Esophagus muscularis mucosa (tissue), 3 donors: ENCODE results near the gene DNAJC6.

Source experiments
- CTCF ChIP-seq, 3 experiments: fragments of 200-600 bp in 2 of 3; fragments of 450-650 bp in 1 of 3; sonication (generic) in 2 of 3; IDR thresholded peaks; one replicate each; pipeline ENCODE4 v1.5.1; 2017 to 2019; ENCODE audit warnings: antibody characterized with exemption in 3 of 3, mild to moderate bottlenecking in 2 of 3, moderate library complexity in 1 of 3
- POLR2A ChIP-seq: fragments of 450-650 bp; IDR thresholded peaks from one replicate; pipeline ENCODE4 v1.6.1; 2017; ENCODE audit warnings: antibody characterized with exemption, moderate library complexity, mild to moderate bottlenecking, low read depth
- POLR2AphosphoS5 ChIP-seq, 2 donors: sonication (generic); formaldehyde crosslinking; IDR thresholded peaks; one replicate each; pipeline ENCODE4 v1.6.1; 2017; ENCODE audit warnings: antibody characterized with exemption in 2 of 2

GRCh38 chr1:65401612-65402011 lies 92.3 kb downstream of the DNAJC6 start:
- TF ChIP-seq POLR2A (no peak), CTCF (IDR thresholded peaks at IDR 0.05) (no peak), POLR2AphosphoS5 (IDR thresholded peaks at IDR 0.05) (no peak)
